Activated CD8-positive, alpha-beta memory T cell treated with anti-CD3 and anti-CD28 coated beads, Interleukin-2, amount 10 ng/mL, durations not matched to agents 7 days and 5 days (primary cell): Measurements from ENCODE around the gene UROC1. TPM values are rescaled to one million over a fixed set of nuclear protein-coding genes. Genes with fewer than 3 reads are reported as not detected.

Experiments
- ATAC-seq: fragments of 150-1000 bp; cut with Tn5 transposase; one replicate; pipeline ENCODE4 v1.10.0; 2021; ENCODE audit warnings: moderate library complexity
- CTCF ChIA-PET: fragments of 350-600 bp; sonication (Branson Sonifier 250); formaldehyde crosslinking; loops from one replicate; lab custom pipeline; 2021; ENCODE audit warnings: antibody characterized with exemption; lab: Charles Lee
- DNase-seq: peaks from one replicate; pipeline ENCODE4 v3.0.0-alpha.2; 2020
- H3K27ac Mint-ChIP-seq: one replicate; pipeline ENCODE4 v1.8.0; 2021; ENCODE audit warnings: mild to moderate bottlenecking, mixed read lengths
- H3K27me3 Mint-ChIP-seq: one replicate; pipeline ENCODE4 v1.8.0; 2021; ENCODE audit warnings: mixed read lengths
- H3K36me3 Mint-ChIP-seq: one replicate; pipeline ENCODE4 v1.8.0; 2021; ENCODE audit warnings: mild to moderate bottlenecking, mixed read lengths
- H3K4me1 Mint-ChIP-seq: one replicate; pipeline ENCODE4 v1.8.0; 2021; ENCODE audit warnings: mixed read lengths
- H3K4me3 Mint-ChIP-seq: one replicate; pipeline ENCODE4 v1.8.0; 2021; ENCODE audit warnings: mild to moderate bottlenecking, moderate library complexity, mixed read lengths
- H3K9me3 Mint-ChIP-seq: one replicate; pipeline ENCODE4 v1.8.0; 2022; ENCODE audit warnings: low read depth, mixed read lengths
- total RNA-seq, 2 experiments: library from RNA; stranded (reverse); gene quantifications; one replicate each; pipeline ENCODE4 v1.2.3, GENCODE V29; 2021

The UROC1 gene
- total RNA-seq, 2 experiments from 2014 or later, result not detected

DNA sequence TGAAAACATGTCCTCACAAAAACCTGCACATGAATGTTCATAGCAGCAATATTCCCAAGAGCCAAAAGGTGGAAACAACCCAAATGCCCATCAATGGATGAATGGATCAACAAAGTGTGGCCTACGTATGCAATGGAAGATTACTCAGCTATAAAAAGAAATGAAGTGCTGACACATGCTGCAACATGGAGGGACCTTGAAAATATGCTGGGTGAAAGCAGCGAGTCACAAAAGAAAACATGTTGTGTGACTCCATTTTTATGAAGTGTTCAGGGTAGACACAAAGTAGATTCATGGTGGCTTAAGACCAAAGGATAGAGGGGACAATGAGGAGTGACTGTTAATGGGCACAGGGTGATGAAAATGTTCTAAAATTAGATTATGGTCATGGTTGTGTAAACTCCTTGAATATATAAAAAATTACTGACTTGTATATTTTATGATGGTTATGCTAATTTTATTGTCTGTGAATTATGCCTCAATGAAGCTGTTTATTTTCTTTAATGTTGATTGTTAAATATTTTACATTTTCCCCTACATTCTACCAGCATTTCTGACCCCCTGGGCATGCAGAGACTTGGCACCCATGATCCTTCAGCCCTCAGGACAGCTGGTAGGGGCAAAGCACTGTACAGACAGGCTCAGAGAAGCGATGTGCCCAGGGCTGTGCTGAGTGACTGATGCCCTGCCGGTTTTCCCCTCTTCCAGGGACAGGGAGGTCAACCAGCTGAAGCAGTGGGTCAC lies 85.0 kb downstream of the UROC1 start:
- CTCF ChIA-PET, result interaction anchor here (0.7 kb wide), 1 partner anchor 170 kb away, joined by 3 read pairs; no protein-coding TSS in a partner anchor
- no peak overlapping the region for H3K27ac Mint-ChIP-seq
- H3K9me3 Mint-ChIP-seq, result peaks cover 2% of the 10 kb centered on the region
- H3K36me3 Mint-ChIP-seq, result no peaks in the 10 kb centered on the region
- H3K27me3 Mint-ChIP-seq, result no peaks in the 10 kb centered on the region
- H3K4me1 Mint-ChIP-seq, result no peaks in the 10 kb centered on the region
- H3K4me3 Mint-ChIP-seq, result no peak overlapping the region
- peak; percentile 11 for DNase-seq
- ATAC-seq, result no peak

Other genes starting within 250 kb of the UROC1 start
- gene KLF15, start 160.4 kb downstream of the UROC1 start, total RNA-seq, result not detected
- not detected for gene CFAP100, start 122.9 kb downstream of the UROC1 start, total RNA-seq
- gene ZXDC, start 41.9 kb downstream of the UROC1 start, total RNA-seq, result 10 to 100 TPM; 21.5 to 22.7 TPM
- gene CHST13, start 6.4 kb upstream of the UROC1 start, total RNA-seq, result not detected
- not detected for gene C3orf22, start 41.2 kb upstream of the UROC1 start, total RNA-seq
- 1 to 10 TPM in 1 of 2 experiments, under 1 TPM in 1; 0.50 to 1.6 TPM for gene TXNRD3, start 137.4 kb upstream of the UROC1 start, total RNA-seq
- gene CHCHD6, start 186.5 kb upstream of the UROC1 start, total RNA-seq, result 1 to 10 TPM; 7.7 to 9.0 TPM